Stimulated activated CD4-positive, alpha-beta T cell treated with anti-CD3 and anti-CD28 coated beads, Interleukin-4, amount 100 ng/mL, for 1 hour (primary cell): ENCODE measurements around the gene ACACB.

Source experiments
- DNase-seq: peaks from one replicate; pipeline ENCODE4 v3.0.0-alpha.2; 2020

Gene ACACB

GRCh38 chr12:109110988-109111495, 5.3 kb upstream of the ACACB start:
- DNase-seq, result peak; percentile 56

DNA sequence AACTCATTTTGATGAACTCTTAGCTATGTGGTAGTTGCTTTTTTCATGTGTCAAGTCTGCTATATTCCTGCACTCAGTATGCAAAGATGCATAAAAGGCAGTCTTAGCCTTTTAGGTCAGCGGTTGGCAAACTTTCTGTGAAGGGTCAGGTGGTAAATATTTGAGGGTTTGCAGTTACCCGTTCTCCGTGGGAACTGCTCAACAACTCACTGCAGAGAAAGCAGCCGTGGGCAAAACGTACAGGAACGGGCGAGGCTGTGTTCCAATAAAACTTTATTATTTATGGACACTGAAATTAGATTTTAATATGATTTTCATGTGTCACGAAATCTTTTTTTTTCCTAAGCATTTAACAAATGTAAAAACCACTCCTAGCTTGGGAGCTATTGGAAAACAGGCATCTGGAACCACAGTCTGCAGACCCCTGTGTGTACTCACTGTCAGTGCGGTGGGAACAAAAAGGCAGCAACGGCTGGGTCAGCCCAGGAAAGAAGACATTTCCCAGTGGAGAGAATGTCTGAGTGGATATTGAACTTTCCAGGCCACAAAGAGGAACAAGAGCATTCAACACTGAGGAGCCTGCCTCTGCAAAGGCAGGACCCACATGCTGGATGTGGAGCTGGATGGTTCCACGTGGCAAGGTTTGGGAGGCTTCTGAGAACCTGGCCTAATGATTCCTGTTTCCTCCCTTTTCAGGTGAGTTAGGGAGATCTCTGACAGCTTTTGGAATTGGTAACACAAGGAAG, 3.5 kb upstream of the ACACB start:
- DNase-seq, result no peak

DNA sequence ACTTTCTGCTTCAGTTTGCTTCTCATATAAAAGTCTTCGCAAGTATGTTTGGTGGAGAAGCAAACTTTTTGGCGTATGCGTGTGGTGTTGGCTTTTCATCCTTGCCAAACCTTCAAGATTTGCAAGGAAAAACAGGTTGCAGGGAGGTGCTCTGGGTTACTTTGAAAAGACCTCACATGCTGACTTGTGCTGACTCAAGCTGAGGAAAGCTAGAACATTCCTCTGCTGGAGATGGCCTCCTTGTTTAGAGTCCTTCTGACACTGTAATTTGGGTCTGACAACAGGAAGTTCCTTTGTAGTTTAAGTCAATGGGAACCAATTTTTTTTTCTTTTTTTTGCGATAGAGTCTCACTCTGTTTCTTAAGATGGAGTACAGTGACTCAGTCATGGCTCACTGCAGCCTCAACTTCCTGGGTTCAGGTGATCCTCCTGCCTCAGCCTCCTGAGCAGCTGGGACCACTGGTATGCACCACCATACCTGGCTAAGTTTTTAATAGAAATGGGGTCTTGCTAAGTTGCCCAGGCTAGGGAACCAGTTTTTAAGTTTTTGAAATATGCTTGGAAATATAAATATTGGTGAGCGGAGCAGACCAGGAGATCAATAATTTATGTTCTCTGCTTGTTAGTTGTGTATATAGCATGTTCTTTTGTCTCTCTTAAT, 2.6 kb upstream of the ACACB start:
- DNase-seq, result no peak

- no peak for DNase-seq
These were observed 1.7 kb upstream of the ACACB start for GRCh38 chr12:109114644-109115043.

DNA sequence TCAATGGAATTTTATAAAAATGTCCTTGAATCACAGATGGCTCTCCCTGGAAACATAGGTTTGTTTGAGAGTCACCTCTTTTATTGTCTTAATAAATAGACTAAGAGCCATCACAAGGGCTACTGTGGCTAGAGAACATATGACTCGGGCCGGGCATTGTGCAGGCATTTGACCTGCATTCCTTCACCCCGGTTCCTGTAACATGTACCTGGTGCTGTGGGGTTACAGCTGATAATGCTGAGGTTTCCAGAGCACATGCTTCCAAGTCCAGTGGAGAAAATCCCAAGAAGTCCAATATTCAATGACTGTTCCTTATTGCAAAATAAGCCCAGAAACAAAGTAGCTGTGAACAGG, 1.0 kb upstream of the ACACB start:
- DNase-seq, result no peak

GRCh38 chr12:109116611-109116949, 193 bp downstream of the ACACB start:
- DNase-seq, result no peak

GRCh38 chr12:109120095-109120494, 3.7 kb downstream of the ACACB start:
- no peak for DNase-seq

DNA sequence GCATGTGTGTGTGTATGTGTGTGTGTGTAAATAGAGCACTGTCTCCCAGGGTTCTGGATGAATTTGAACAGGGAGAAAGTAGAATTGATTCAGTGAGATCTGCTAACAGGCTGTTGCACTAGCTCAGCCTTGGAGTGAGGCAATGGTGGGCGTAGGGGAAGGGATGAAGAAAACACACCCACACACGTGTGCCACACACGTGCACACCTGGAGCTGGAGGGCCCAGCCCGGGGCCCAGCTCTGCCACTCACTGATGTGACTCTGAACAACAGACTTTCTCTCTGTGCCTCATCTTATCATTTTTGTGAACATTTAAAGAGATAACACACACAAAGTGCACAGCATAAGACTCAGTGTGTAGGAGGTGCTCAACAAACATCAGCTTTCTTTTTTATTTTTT, 4.2 kb downstream of the ACACB start:
- DNase-seq, result no peak

GRCh38 chr12:109121346-109121880, 5.0 kb downstream of the ACACB start:
- DNase-seq, result no peak

GRCh38 chr12:109124878-109125648, 8.7 kb downstream of the ACACB start:
- DNase-seq, result no peak

DNA sequence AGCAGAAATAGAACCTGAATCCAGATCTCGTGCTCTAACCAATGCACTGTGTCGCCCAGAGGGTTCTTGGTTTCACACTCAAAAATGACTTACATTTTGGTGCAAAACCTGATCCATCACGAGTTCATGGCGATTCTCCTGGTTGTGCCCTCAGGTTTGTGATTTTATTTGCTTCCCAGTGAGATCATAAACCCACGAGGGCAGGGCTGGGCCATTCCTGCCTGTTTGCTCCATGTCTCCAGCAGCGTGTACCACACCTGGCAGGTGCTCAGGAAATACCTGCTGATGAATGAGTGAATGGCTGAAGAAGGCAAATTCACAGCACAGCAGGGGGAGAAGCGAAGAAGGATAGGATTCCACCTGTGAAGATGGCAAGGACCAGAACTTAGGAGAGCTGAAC, 9.4 kb downstream of the ACACB start:
- DNase-seq, result no peak

- no peak for DNase-seq
These were observed 10.4 kb downstream of the ACACB start for GRCh38 chr12:109126784-109127183.

- no peak for DNase-seq
These were observed 11.3 kb downstream of the ACACB start for GRCh38 chr12:109127533-109128242.

DNA sequence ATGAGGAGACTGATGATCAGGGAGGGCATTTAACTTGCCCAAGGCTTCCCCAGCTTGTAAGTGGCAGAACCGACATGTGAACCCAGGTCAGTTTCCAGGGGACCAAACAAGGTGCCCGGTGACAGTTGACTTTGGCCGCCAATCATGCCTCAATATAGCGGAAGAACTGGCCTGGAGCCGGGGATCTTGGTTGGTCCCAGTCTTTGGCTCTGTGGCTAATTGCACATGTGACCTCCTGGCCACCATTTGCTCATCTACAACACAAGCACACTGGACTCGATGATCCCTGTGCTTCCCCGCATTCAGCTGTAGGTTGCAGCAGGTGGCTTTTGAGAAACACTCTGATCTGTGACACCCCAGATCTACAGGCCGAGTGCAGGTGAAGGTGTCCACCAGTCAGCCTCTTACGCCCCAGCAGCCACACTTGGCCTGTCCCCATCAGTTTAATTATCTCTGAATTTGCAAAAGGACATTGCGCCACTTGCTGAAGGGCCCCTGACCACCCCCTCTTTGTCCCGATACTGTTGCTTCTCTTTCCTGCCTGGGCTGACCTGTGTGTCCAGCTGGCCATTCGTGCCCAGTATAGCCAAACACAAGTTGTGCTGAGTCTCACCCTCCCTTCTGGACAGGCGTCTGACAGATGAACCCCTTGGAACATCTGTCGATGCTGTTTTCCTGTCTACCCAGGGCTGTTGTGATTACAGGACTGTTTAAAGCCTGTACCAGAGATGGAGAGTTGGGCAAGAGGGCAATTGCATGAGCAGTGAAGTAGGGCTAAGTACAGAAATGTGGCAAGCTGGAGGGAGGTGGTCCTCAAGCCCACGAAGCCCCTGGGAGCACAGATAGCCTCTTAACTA, 14.1 kb downstream of the ACACB start:
- no peak for DNase-seq

GRCh38 chr12:109131154-109132050, 15.0 kb downstream of the ACACB start:
- DNase-seq, result no peak

- DNase-seq, result no peak
These were observed 18.0 kb downstream of the ACACB start for GRCh38 chr12:109134186-109134917.

DNA sequence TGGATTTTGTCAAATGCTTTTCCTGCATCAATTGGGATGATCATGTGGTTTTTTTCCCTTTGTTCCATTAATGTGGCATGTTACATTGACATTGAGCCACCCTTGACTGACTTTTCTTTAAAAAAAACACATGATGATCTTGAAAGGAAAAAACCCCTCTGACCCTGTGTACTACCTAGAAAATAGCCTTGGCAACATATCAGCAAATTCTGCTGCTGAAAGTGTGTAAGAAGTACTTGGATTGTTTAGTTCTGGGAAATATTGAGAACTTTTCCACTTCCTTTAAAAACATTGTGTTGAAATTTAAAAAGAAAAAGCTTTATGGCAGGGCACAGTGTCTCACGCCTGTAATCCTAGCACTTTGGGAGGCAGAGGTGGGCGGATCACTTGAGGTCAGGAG, 20.7 kb downstream of the ACACB start:
- no peak for DNase-seq

- DNase-seq, result no peak
These were observed 23.0 kb downstream of the ACACB start for GRCh38 chr12:109139360-109139759.

GRCh38 chr12:109139791-109140190, 23.4 kb downstream of the ACACB start:
- DNase-seq, result no peak

DNA sequence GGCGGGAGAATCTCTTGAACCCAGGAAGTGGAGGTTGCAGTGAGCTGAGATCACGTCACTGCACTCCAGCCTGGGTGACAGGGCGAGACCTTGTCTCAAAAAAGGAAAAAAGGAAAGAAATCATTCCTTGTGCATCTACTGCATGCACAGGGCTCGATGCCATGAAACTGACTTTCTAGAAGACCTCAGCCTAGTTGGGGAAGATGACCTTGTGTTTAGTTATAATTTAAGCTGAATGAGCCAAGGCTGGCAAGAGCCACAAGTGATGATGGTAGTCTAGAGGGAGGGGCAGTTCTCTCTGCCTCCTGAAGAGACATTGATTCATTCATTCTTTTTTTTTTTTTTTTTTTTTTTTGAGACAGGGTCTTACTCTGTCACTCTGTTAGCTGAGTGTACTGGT, 24.2 kb downstream of the ACACB start:
- DNase-seq, result no peak
